ENCODE data around the gene POLD3.
"Not testable (repeated sequence)": the region's sequence is repeated elsewhere in the genome, so short reads cannot be mapped to it uniquely, and the experiment has no call there.

The POLD3 gene

GRCh38 chr11:74583024-74583624, 9.3 kb upstream of the POLD3 start:
- no peak for DNase-seq (ENCODE audit: low read depth in 2 of 2)

GRCh38 chr11:74590492-74590891, 1.9 kb upstream of the POLD3 start:
- not testable (repeated sequence) for DNase-seq (ENCODE audit: low read depth in 2 of 2)

GRCh38 chr11:74592063-74592440, 330 bp upstream of the POLD3 start:
- no peak for DNase-seq (ENCODE audit: low read depth in 2 of 2)

GRCh38 chr11:74593463-74593862, 1.1 kb downstream of the POLD3 start:
- no peak for DNase-seq (ENCODE audit: low read depth in 2 of 2)

GRCh38 chr11:74602637-74603556, 10.5 kb downstream of the POLD3 start:
- DNase-seq (ENCODE audit: low read depth in 2 of 2) = no peak

GRCh38 chr11:74603845-74604244, 11.5 kb downstream of the POLD3 start:
- DNase-seq (ENCODE audit: low read depth in 2 of 2) = no peak

- DNase-seq (ENCODE audit: low read depth in 2 of 2) = no peak
These were observed 11.9 kb downstream of the POLD3 start for GRCh38 chr11:74604311-74604710.

- no peak for DNase-seq (ENCODE audit: low read depth in 2 of 2)
These were observed 13.0 kb downstream of the POLD3 start for GRCh38 chr11:74605403-74605802.

GRCh38 chr11:74608431-74608830, 16.0 kb downstream of the POLD3 start:
- DNase-seq (ENCODE audit: low read depth in 2 of 2) = no peak

GRCh38 chr11:74611369-74611861, 19.0 kb downstream of the POLD3 start:
- DNase-seq (ENCODE audit: low read depth in 2 of 2) = no peak

GRCh38 chr11:74612877-74613276, 20.5 kb downstream of the POLD3 start:
- DNase-seq (ENCODE audit: low read depth in 2 of 2) = no peak

- no peak for DNase-seq (ENCODE audit: low read depth in 2 of 2)
These were observed 22.9 kb downstream of the POLD3 start for GRCh38 chr11:74615311-74615710.

- no peak for DNase-seq (ENCODE audit: low read depth in 2 of 2)
These were observed 23.6 kb downstream of the POLD3 start for GRCh38 chr11:74615988-74616387.

- DNase-seq (ENCODE audit: low read depth in 2 of 2) = no peak
These were observed 28.1 kb downstream of the POLD3 start for GRCh38 chr11:74620531-74620930.

- no peak for DNase-seq (ENCODE audit: low read depth in 2 of 2)
These were observed 33.7 kb downstream of the POLD3 start for GRCh38 chr11:74626130-74626529.

GRCh38 chr11:74626604-74627003, 34.2 kb downstream of the POLD3 start:
- no peak for DNase-seq (ENCODE audit: low read depth in 2 of 2)

GRCh38 chr11:74627381-74627780, 35.0 kb downstream of the POLD3 start:
- no peak for DNase-seq (ENCODE audit: low read depth in 2 of 2)

GRCh38 chr11:74630043-74630442, 37.7 kb downstream of the POLD3 start:
- DNase-seq (ENCODE audit: low read depth in 2 of 2) = no peak

GRCh38 chr11:74633406-74634393, 41.3 kb downstream of the POLD3 start:
- DNase-seq (ENCODE audit: low read depth in 2 of 2) = no peak

- no peak for DNase-seq (ENCODE audit: low read depth in 2 of 2)
These were observed 42.2 kb downstream of the POLD3 start for GRCh38 chr11:74634537-74634936.

GRCh38 chr11:74636630-74637184, 44.3 kb downstream of the POLD3 start:
- no peak for DNase-seq (ENCODE audit: low read depth in 2 of 2)

GRCh38 chr11:74637700-74638099, 45.3 kb downstream of the POLD3 start:
- no peak for DNase-seq (ENCODE audit: low read depth in 2 of 2)

Measured in stimulated activated CD4-positive, alpha-beta T cell treated with anti-CD3 and anti-CD28 coated beads, Interleukin-4, amount 100 ng/mL, for 48 hours (primary cell).